ENCODE results near the gene DISP2. TPM values are rescaled to one million over a fixed set of nuclear protein-coding genes. Genes with fewer than 3 reads are reported as not detected.

DISP2 gene
- total and polyA plus RNA-seq, 9 of the 15 experiments (the other 6 are each of a cell fraction or from before 2014, with no cell fraction given) = 0.06 to 0.89 (median 0.15) TPM; not detected in 1

DNA sequence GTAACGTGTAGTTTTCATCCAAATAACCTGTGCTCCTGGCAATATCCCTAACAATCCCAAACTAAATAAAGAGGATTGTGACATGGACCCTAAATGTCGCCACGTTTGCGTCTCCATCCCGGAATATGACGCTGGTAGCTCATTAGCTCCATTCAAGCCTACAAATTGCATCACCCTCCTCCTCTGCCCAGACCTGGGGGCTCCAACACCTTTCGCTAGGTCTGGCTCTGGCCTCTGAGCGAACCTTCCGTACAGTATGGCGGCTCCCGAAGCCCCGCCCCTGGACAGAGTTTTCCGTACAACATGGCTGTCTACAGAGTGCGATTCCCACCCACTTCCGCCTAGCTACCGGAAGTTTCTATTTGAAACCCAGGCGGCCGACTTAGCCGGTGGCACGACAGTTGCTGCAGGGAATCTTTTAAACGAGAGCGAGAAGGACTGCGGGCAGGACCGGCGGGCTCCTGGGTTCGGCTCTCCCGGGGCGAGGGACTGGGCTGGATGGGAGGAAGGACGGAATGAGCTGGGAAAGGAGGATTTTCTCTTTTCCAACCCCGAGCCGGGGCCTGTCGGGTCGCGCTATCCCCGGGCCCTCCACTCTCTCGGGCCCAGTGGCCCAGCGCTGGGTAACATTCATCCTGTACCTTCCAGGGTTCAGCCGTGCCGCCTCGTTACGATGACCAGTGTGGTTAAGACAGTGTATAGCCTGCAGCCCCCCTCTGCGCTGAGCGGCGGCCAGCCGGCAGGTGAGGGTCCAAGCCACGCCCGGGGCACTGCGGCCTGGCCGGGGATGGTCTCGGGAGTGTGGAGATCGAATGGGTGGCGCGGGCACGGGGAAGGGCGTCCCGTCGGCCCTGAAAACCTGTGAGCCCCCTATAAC is 24.8 kb downstream of the DISP2 start, which contains the start of gene KNSTRN (continued):
- TF ChIP-seq JUN (IDR thresholded peaks at IDR 0.05; ENCODE audit: borderline replicate concordance, low read depth, low read length) (no peak), JUN (CRISPR knock-in tag; IDR thresholded peaks at IDR 0.05; ENCODE audit: borderline replicate concordance) (no peak), ZNF253 (CRISPR knock-in tag; conservative IDR thresholded peaks at IDR 0.05) (no peak), HSF4 (CRISPR knock-in tag; IDR thresholded peaks at IDR 0.05; ENCODE audit: borderline replicate concordance) (no peak), SRSF1 (IDR thresholded peaks at IDR 0.05; ENCODE audit: low read depth, low read length) (no peak), ZSCAN29 (IDR thresholded peaks at IDR 0.05) (no peak), U2AF1 (optimal IDR thresholded peaks at IDR 0.05; ENCODE audit: low read depth, low read length) (no peak), ZNF644 (tag; IDR thresholded peaks at IDR 0.05; ENCODE audit: low read depth) (no peak; the same call in 1 of the 2 replicates), ARNT (IDR thresholded peaks at IDR 0.05) (no peak), BRD9 (IDR thresholded peaks at IDR 0.05; ENCODE audit: low read depth, partially characterized antibody) (no peak), FOXJ2 (tag; IDR thresholded peaks at IDR 0.05) (no peak), MTF1 (CRISPR knock-in tag; IDR thresholded peaks at IDR 0.05; ENCODE audit: borderline replicate concordance) (no peak), FOXK2 (conservative IDR thresholded peaks at IDR 0.05 in 1 of 2, IDR thresholded peaks at IDR 0.05 in 1 of 2; ENCODE audit: low read depth in 2 of 2) (peak; percentile 74 to 86; a peak in 3 of 4 replicates), GABPA (tag; conservative IDR thresholded peaks at IDR 0.05; ENCODE audit: low read depth) (peak; percentile 98), FIP1L1 (IDR thresholded peaks at IDR 0.05; ENCODE audit: low read depth, low read length, poor library complexity, severe bottlenecking) (peak; percentile 49), PHB2 (IDR thresholded peaks at IDR 0.05; ENCODE audit: low read depth) (no peak), CAMTA2 (CRISPR knock-in tag; conservative IDR thresholded peaks at IDR 0.05) (no peak), PCBP1 (IDR thresholded peaks at IDR 0.05; ENCODE audit: low read depth, low read length, poor library complexity, severe bottlenecking) (no peak), DNMT1 (IDR thresholded peaks at IDR 0.05) (no peak)
- TF ChIP-seq, protein P1, sequence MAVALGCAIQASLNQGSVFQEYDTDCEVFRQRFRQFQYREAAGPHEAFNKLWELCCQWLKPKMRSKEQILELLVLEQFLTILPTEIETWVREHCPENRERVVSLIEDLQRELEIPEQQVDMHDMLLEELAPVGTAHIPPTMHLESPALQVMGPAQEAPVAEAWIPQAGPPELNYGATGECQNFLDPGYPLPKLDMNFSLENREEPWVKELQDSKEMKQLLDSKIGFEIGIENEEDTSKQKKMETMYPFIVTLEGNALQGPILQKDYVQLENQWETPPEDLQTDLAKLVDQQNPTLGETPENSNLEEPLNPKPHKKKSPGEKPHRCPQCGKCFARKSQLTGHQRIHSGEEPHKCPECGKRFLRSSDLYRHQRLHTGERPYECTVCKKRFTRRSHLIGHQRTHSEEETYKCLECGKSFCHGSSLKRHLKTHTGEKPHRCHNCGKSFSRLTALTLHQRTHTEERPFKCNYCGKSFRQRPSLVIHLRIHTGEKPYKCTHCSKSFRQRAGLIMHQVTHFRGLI (CRISPR knock-in tag; IDR thresholded peaks at IDR 0.05) = no peak
- TF ChIP-seq, protein P2, sequence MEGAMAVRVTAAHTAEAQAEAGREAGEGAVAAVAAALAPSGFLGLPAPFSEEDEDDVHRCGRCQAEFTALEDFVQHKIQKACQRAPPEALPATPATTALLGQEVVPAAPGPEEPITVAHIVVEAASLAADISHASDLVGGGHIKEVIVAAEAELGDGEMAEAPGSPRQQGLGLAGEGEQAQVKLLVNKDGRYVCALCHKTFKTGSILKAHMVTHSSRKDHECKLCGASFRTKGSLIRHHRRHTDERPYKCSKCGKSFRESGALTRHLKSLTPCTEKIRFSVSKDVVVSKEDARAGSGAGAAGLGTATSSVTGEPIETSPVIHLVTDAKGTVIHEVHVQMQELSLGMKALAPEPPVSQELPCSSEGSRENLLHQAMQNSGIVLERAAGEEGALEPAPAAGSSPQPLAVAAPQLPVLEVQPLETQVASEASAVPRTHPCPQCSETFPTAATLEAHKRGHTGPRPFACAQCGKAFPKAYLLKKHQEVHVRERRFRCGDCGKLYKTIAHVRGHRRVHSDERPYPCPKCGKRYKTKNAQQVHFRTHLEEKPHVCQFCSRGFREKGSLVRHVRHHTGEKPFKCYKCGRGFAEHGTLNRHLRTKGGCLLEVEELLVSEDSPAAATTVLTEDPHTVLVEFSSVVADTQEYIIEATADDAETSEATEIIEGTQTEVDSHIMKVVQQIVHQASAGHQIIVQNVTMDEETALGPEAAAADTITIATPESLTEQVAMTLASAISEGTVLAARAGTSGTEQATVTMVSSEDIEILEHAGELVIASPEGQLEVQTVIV (CRISPR knock-in tag; IDR thresholded peaks at IDR 0.05; ENCODE audit: borderline replicate concordance) = no peak
- TF ChIP-seq, protein P3, sequence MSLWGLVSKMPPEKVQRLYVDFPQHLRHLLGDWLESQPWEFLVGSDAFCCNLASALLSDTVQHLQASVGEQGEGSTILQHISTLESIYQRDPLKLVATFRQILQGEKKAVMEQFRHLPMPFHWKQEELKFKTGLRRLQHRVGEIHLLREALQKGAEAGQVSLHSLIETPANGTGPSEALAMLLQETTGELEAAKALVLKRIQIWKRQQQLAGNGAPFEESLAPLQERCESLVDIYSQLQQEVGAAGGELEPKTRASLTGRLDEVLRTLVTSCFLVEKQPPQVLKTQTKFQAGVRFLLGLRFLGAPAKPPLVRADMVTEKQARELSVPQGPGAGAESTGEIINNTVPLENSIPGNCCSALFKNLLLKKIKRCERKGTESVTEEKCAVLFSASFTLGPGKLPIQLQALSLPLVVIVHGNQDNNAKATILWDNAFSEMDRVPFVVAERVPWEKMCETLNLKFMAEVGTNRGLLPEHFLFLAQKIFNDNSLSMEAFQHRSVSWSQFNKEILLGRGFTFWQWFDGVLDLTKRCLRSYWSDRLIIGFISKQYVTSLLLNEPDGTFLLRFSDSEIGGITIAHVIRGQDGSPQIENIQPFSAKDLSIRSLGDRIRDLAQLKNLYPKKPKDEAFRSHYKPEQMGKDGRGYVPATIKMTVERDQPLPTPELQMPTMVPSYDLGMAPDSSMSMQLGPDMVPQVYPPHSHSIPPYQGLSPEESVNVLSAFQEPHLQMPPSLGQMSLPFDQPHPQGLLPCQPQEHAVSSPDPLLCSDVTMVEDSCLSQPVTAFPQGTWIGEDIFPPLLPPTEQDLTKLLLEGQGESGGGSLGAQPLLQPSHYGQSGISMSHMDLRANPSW (CRISPR knock-in tag; IDR thresholded peaks at IDR 0.05) = no peak

Measured in K562 (cell line).